Neural cell (in vitro differentiated cells): Measurements from ENCODE around the gene MAST4. TPM values are rescaled to one million over a fixed set of nuclear protein-coding genes. Genes with fewer than 3 reads are reported as not detected.

Source experiments
- H2AFZ ChIP-seq: fragments of 200-600, 300-800 bp; sonication (generic), shearing (Covaris generic); 2 replicates; pipeline ENCODE4 v1.6.0; 2014; ENCODE audit warnings: low read depth, mild to moderate bottlenecking, antibody characterized with exemption, low read length, moderate library complexity
- H3F3A ChIP-seq: fragments of 200-600 bp; shearing (Covaris generic); 2 replicates; pipeline ENCODE4 v1.6.1; 2016; ENCODE audit warnings: mild to moderate bottlenecking, moderate library complexity, mixed read lengths, antibody characterized with exemption, low read length; ENCODE audit not compliant: insufficient read depth, poor library complexity, severe bottlenecking
- H3K27ac ChIP-seq: fragments of 200-600, 300-800 bp; sonication (generic), shearing (Covaris generic); 2 replicates; pipeline ENCODE4 v1.5.1; 2014; ENCODE audit warnings: mild to moderate bottlenecking, low read length, moderate library complexity
- H3K27me3 ChIP-seq: fragments of 300-800, 200-600 bp; sonication (generic), shearing (Covaris generic); 2 replicates; pipeline ENCODE4 v1.6.0; 2014; ENCODE audit warnings: mild to moderate bottlenecking, low read depth, low read length, moderate library complexity; ENCODE audit not compliant: insufficient read depth
- H3K36me3 ChIP-seq: fragments of 300-800, 200-600 bp; sonication (generic), shearing (Covaris generic); 2 replicates; pipeline ENCODE4 v1.5.1; 2014; ENCODE audit warnings: mild to moderate bottlenecking, antibody characterized with exemption, low read length, moderate library complexity; ENCODE audit not compliant: insufficient read depth
- H3K4me2 ChIP-seq: fragments of 300-800, 200-600 bp; sonication (generic), shearing (Covaris generic); 2 replicates; pipeline ENCODE4 v1.6.0; 2014; ENCODE audit warnings: mild to moderate bottlenecking, low read length
- H3K4me3 ChIP-seq: fragments of 300-800, 200-600 bp; sonication (generic), shearing (Covaris generic); 2 replicates; pipeline ENCODE4 v1.5.1; 2014; ENCODE audit warnings: mild to moderate bottlenecking, low read length, moderate library complexity
- H3K79me2 ChIP-seq: fragments of 200-600 bp; shearing (Covaris generic); replicated peaks from 2 replicates; pipeline ENCODE4 v1.6.0; 2014; ENCODE audit warnings: mild to moderate bottlenecking, low read length, moderate library complexity; ENCODE audit not compliant: insufficient read depth
- H3K9ac ChIP-seq: fragments of 300-800, 200-600 bp; sonication (generic), shearing (Covaris generic); 2 replicates; pipeline ENCODE4 v1.6.1; 2016; ENCODE audit warnings: mild to moderate bottlenecking, low read length, mixed read lengths
- H3K9me2 ChIP-seq: fragments of 200-600 bp; shearing (Covaris generic); 2 replicates; pipeline ENCODE4 v1.6.1; 2016; ENCODE audit warnings: mild to moderate bottlenecking, low read length, mixed read lengths; ENCODE audit not compliant: insufficient read depth
- H3K9me3 ChIP-seq: fragments of 200-600, 300-800 bp; sonication (generic), shearing (Covaris generic); 2 replicates; pipeline ENCODE4 v1.6.1; 2016; ENCODE audit warnings: mild to moderate bottlenecking, mixed run types, low read length, moderate library complexity, mixed read lengths
- H4K20me1 ChIP-seq: fragments of 200-600 bp; shearing (Covaris generic); 2 replicates; pipeline ENCODE4 v1.6.1; 2016; ENCODE audit warnings: mild to moderate bottlenecking, mixed run types; ENCODE audit not compliant: insufficient read depth
- CTCF ChIP-seq: fragments of 450-650 bp; IDR thresholded peaks from 2 replicates; pipeline ENCODE4 v1.5.1; 2014; ENCODE audit warnings: antibody characterized with exemption, mild to moderate bottlenecking, moderate library complexity; ENCODE audit not compliant: poor library complexity, severe bottlenecking
- EP300 ChIP-seq: fragments of 450-650 bp; conservative IDR thresholded peaks from 2 replicates; pipeline ENCODE4 v1.6.1; 2014; ENCODE audit warnings: antibody characterized with exemption, mild to moderate bottlenecking, moderate library complexity; ENCODE audit not compliant: poor library complexity, severe bottlenecking
- EZH2 ChIP-seq: fragments of 200-600, 300-800 bp; shearing (Covaris generic), sonication (generic); IDR thresholded peaks from 2 replicates; pipeline ENCODE4 v1.6.1; 2014; ENCODE audit warnings: antibody characterized with exemption, low read length, borderline replicate concordance, mild to moderate bottlenecking; ENCODE audit not compliant: insufficient read depth, poor library complexity, severe bottlenecking
- MXI1 ChIP-seq: fragments of 450-650 bp; conservative IDR thresholded peaks from 2 replicates; pipeline ENCODE4 v1.6.1; 2014; ENCODE audit warnings: antibody characterized with exemption, mild to moderate bottlenecking; ENCODE audit not compliant: poor library complexity, severe bottlenecking
- POLR2AphosphoS5 ChIP-seq: IDR thresholded peaks from 2 replicates; pipeline ENCODE4 v1.6.1; 2012
- RAD21 ChIP-seq: fragments of 450-650 bp; conservative IDR thresholded peaks from 2 replicates; pipeline ENCODE4 v1.6.1; 2014; ENCODE audit warnings: antibody characterized with exemption, mild to moderate bottlenecking, moderate library complexity
- REST ChIP-seq: IDR thresholded peaks from 2 replicates; pipeline ENCODE4 v1.6.1; 2012; ENCODE audit warnings: borderline replicate concordance
- SMC3 ChIP-seq: fragments of 450-650 bp; conservative IDR thresholded peaks from 2 replicates; pipeline ENCODE4 v1.6.1; 2014; ENCODE audit warnings: antibody characterized with exemption, mild to moderate bottlenecking, moderate library complexity; ENCODE audit not compliant: poor library complexity
- TAF1 ChIP-seq: IDR thresholded peaks from 2 replicates; pipeline ENCODE4 v1.6.1; 2012; ENCODE audit warnings: low read depth
- polyA plus RNA-seq: library from polyadenylated mRNA; depleted of rRNA; stranded (reverse); fragments of >200 nt; gene quantifications from 2 replicates; pipeline ENCODE4 v1.2.3, GENCODE V29; 2014

Gene MAST4
- polyA plus RNA-seq, 1 donor from 2014 or later, result 2.3 TPM

GRCh38 chr5:67139030-67139429, 542.8 kb downstream of the MAST4 start:
- Histone ChIP-seq H3K4me2 (no peak overlapping the region), H3K79me2 (no peaks in the 10 kb centered on the region), H3K27me3 (no peaks in the 10 kb centered on the region), H2AFZ (no peak overlapping the region), H3K4me3 (no peak overlapping the region), H3K36me3 (no peaks in the 10 kb centered on the region), H3K9me3 (no peaks in the 10 kb centered on the region), H3F3A (no peaks in the 10 kb centered on the region), H4K20me1 (no peaks in the 10 kb centered on the region), H3K9me2 (no peaks in the 10 kb centered on the region), H3K9ac (no peak overlapping the region), H3K27ac (no peak overlapping the region)
- TF ChIP-seq RAD21 (no peak), EP300 (no peak)

GRCh38 chr5:67140413-67140812, 544.2 kb downstream of the MAST4 start:
- Histone ChIP-seq H3K36me3 (no peaks in the 10 kb centered on the region), H3F3A (no peaks in the 10 kb centered on the region), H3K9me2 (no peaks in the 10 kb centered on the region), H3K9ac (no peak overlapping the region), H4K20me1 (no peaks in the 10 kb centered on the region), H3K79me2 (no peaks in the 10 kb centered on the region), H3K9me3 (no peaks in the 10 kb centered on the region), H3K27me3 (no peaks in the 10 kb centered on the region), H3K4me2 (no peak overlapping the region), H3K4me3 (no peak overlapping the region), H2AFZ (no peak overlapping the region), H3K27ac (no peak overlapping the region)
- TF ChIP-seq SMC3 (no peak), EP300 (no peak), MXI1 (no peak), TAF1 (no peak), EZH2 (no peak), POLR2AphosphoS5 (no peak), REST (no peak), CTCF (no peak), RAD21 (no peak)

- Histone ChIP-seq H3K9ac (no peak overlapping the region), H3K79me2 (no peaks in the 10 kb centered on the region), H3K4me2 (no peak overlapping the region), H2AFZ (no peak overlapping the region), H3K27ac (no peak overlapping the region), H3F3A (no peaks in the 10 kb centered on the region), H3K36me3 (no peaks in the 10 kb centered on the region), H3K9me3 (no peaks in the 10 kb centered on the region), H3K27me3 (no peaks in the 10 kb centered on the region), H3K9me2 (no peaks in the 10 kb centered on the region), H4K20me1 (no peaks in the 10 kb centered on the region), H3K4me3 (no peak overlapping the region)
- TF ChIP-seq RAD21, result no peak
- TF ChIP-seq EP300, result no peak
- TF ChIP-seq POLR2AphosphoS5, result no peak
- TF ChIP-seq MXI1, result no peak
- TF ChIP-seq CTCF, result no peak
- TF ChIP-seq SMC3, result no peak
- no peak for TF ChIP-seq EZH2
- no peak for TF ChIP-seq REST
- no peak for TF ChIP-seq TAF1
Observed at GRCh38 chr5:67141644-67142043, 545.5 kb downstream of the MAST4 start.
